Putamen (tissue), 1 donor: Measurements from ENCODE around the gene GSN.
A peak's percentile ranks its signal among the peaks of the same experiment; 100 is the strongest.

Experiments
- DNase-seq: peaks from one replicate; pipeline ENCODE4 v3.0.0-alpha.2; 2016; ENCODE audit warnings: low spot score

Gene GSN

DNA sequence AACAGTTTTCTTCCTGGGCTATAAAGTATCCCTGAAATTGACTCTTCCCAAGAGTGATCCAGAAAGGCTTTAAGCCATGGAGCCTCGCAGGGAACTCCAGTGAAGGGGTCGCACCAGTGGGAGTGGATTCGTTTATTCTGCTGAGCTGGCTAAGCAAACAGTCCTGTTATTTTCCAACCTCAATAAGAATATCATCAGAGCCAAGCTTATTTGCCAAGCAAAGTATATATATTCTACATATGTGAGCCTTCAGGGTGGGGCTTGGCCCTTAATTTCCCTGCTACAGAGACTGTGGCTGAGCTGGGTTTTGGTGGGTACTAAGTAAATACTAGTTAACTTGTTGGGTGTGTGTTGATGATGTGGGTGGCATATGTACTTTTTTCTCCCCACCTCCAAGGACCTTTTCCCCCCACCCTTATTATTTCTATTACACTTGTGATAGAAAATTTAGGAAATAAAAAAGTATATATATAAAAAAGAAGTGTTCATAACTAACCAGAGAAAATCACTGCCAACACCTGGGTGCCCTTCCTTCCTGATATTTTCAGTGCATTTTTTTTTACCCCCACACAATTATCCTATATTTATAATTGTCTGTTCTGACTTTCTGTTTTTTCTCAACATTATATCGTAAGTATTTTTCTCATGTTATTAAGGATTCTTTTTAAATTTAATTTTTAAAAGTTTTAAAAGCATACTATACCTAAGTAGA lies 5.3 kb downstream of the GSN start:
- no peak for DNase-seq

DNA sequence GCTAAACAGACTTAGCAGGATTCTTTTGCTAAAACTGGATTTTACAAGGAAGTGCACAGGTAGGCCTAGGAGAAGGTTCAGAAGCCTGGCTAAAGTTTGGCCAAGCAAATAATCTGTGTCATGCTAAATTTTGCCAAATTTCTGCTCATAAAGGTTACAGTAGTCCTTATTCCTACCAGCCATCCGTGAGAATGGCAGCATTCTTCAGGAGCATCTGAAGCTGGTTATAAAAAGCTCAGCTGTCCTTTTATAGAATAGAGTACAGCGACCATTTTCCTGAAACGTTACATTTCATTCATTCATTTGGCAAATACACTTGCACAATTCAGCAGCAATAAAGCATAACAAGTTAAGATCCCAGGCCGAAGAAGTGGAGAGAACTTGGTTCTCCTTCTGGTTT lies 6.9 kb downstream of the GSN start:
- DNase-seq, result no peak

DNA sequence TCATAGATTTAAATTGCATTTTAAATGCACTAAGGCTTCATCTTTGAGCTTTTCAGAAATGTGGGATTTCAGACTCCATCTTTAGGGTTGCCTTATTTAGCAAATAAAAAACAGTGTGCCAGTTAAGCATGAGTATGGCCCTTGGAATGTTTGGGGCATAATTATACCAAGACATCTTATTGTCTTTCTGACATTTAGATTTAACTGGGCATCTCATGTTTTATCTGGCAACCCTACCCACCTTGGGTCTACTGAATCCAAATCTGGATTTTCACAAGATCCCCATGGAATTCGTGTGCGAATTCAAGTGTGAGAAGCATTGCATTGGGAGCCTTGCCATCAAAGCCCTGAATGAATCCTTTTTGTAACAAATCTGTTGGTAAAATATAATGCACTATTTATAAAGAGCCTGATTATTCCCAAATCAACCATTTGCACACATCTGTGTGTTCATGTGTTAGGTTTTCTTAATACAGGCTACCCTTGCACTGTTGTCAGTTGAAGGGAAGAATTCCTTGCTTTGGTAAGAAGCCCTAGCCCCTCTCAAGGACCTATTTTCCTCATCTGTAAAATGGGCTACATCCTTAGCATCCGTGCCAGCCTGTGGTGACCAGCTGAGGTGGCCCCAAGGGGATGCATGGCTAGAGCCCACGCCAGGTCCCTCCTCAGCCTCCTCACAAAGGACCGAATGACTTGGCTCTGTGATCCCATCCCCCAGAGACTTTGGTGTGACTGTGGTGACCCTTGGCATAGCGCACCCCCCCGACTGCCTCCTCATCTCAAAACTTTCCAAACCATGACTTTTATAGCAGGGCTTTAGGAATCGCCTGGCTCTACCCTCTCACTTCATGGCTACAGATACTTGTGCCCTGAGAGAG lies 8.1 kb downstream of the GSN start:
- DNase-seq, result peak; percentile 38

DNA sequence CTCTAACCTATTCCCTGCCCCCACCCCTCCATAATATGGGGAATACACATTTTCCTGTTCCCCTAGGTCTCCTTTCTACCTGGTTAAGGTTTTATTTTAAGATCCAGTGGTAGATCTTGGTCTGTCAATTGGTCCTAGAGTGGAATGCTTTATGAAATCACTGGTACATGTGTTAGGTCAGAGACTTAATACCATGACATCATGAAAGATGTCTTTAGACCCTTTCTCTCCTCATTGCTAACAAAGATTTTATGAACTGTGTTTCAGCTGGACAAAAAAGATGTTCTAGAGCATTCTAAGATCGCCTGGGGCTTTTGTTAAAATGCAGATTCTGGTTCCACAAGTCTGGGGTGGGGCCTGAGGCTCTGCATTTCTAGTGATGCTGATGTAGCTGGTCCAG lies 9.1 kb downstream of the GSN start:
- DNase-seq, result no peak

DNA sequence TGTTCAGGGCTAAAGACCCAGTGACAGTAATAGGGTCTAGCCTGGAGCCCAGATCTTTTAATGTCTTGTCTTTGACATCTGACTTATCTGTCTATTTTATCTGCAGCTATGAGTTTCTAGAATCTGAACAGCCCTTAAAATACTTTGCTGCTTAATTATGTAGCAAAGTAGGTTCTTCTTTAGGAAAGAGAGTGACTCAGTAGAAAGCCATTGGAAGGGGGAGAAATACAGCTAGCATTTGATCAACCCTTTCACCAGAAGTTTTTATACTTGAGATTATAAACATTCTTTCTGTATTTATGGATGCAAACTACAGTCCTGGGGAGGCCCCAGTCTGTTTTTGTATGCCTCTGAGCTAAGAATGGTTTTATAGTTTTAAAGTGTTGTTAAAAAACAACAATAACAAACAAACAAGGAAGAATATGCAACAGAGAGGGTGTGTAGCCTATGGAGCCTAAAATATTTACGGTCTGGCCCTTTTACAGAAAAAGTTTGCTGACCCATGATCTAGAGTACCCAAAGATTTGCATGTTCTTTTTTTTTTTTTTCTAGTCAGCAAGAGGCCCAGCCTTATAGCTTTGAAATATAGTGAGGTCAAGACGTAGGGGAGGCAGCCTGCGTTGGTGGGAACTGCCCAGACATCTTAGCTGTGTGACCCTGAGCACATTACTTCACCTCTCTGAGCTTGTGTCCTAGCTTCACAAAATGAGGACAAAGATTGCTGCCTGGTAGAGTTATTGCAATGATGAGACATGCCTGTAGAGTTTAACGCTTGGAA lies 9.7 kb downstream of the GSN start:
- DNase-seq, result peak; percentile 1

DNA sequence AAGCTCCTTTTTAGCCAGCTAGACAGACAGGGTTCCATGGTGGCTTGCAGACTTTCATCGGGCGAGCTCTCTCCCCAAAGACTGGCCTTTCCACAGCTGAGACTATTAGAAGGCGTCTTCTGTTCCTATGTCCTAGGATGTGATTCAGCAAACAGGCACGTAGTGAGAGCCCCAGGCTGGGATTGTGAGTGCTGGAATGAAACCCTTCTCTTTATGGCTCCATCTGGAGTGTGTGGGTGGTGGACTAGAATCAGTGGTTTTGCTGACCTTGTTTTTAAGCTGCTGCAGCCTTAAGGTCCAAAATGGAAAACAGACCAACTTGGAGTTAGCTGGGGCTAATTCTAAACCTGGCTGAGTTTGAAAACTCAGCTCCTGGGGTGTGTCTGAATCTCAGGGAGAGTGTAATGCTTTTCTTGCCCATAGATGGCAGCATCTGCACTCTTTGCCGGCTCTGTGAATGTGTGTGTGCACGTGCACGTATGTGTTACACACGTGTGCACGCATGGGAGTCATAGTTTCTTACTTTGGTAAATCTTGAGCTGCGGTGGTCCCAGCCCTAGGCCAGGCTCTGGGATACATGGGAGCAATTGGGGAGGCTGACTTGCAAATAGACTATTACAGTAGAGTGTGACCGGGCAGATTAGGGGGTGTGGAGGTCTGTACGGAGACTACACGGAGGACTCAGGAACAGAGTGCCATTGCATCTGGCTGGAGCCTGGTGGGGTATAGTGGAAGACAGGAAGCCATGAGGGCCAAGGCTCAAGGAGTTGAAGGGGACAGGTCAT lies 10.7 kb downstream of the GSN start:
- DNase-seq, result no peak

DNA sequence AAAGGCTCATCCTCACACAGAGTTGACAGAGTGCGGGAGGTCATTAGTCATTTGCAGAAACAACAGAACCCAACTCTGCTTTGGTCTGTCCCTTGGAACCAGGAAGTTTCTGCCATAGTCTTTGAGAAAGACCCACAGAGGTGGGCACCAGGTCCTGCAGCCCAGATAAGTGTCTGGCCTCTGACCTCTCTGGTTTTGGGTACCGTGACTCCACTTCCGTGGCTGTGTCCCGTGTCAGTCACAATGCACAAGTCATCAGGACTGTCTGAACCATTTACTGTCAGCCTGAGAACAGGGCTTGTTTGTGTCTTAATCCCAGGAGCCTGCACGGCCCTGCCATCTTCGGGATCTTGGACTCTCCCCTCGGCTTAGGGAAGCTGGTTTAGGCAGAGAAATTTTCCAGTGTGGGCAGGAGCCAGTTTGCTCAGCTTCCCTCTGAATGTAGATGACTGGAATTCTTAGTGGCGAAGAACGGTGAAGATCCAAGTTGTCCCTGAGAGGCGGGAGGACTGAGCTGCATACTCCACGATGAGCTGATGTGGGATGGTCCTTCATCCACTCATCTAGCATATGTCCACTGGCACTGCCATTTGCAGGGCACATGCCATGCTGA lies 11.9 kb downstream of the GSN start:
- no peak for DNase-seq

DNA sequence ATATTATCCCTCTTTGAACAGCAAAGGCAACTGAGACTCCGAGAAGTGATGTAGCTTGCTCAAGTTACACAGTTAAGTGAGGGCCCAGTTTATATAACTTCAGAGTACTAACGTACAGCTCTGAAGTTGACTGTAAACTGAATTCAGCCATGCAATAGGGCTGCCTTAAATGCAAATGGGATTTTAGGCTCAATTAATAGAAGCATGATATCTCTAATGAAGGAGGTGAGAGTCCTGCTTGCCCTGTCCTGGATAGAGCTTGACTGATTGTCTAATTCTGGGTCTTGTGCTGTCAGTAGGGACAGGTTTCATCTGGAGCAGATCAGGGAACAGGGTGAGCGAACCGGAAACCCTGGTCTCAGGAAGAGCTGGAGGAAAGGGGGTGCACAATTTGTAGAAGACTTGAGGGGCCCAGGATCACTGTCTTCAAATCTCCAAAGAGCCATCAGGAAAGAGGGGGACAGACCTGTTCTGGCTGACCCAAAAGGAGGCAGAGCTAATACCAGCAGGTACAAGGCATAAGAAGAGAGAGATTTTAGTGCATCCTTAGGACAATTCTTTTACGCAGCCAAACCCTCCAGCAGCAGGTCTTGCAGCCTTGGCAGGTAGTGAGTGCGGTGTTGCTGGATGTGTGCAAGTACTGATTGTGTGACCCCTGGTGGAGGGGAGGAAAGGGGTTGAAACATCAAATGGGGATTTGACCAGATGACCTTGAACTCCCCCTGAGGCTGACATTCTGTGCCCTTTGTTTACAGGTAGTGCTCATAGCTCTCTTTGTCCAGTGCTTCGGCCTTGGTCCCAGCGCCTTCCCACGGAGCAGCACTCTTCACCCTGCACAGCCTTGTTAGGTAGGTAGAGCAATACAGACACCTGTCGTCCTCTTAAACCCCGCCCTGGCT lies 13.0 kb downstream of the GSN start:
- DNase-seq, result no peak

DNA sequence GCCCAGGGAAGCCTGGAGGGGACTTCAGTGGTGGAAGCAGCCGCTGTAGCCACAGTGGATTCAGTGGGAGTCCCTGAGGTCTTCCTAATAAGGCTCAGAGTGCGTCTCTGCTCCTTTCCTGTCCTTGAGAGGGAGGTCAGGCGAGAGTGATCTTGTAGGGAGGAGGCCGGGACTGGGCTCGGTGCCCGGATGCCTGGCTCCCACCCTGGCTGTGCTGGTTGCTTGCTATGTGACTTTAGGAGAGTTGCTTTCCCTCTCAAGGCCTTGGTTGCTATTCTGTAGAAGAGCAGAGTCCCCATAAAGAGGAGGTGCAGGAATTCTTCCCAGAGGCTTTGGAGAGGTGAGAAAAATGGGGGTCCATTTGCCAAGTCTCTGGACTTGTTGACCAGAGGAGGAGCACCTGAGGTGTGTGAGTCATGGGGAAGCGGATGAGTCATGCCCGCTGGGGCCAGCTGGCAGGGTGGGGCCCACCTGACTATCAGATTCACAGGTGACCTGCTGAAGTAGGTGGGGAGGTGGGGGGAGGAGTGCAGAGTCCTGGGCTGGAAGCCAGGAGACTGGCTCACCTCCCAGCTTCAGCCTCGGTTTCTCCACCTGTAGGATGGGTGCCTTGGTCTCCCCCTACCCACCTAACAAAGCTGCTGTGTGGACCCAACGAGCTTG lies 13.8 kb downstream of the GSN start:
- no peak for DNase-seq

DNA sequence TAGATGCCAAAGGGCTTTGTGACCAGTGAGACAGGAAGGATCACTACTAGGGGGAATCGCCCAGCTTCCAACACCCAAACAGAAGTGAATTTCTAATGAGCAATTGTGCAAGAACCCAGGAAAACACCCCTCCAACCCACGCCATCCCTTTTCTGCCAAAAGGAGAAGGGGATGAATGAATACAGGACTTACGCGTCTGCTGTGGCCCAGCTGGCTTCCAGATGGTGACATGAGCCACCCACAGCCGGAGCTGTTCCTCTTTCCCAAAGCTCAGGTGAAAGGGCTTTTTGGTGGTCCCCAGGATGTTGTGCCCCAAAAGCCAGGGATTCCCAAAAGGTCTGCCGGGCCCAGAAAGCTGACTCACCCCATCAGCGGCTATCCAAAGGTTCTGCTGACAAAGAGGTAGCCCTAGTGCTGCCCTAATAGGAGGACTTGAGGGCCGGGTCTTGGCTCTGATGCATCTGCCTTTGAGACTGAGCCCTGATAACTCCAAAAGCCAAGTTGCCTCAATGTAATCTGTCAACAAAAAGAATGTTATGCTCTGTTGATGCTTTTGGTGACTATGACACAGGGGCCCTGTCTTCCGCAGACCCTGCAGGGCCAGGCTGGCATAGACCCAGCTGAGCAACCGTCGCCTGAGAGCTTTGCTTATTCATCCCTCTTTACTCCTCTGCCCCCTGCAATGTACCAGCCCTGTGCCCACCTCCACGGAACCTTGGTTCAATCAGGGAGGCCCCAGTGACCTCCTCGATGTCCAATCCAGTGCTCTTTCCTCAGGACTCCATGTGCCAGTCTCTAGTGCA lies 14.5 kb downstream of the GSN start:
- no peak for DNase-seq

DNA sequence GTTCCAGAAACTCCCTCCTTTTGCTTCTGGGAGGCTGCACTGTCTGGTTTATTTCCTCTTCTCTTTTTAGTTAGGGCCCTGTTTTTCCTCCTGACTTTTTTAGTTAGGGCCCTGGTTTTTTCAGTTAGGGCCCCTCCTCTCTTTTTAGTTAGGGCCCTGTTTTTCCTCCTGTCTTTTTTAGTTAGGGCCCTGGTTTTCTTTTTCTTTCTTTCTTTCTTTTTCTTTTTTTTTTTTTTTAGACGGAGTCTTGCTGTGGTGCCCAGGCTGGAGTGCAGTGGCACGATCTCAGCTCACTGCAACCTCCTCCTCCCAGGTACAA lies 15.1 kb downstream of the GSN start:
- no peak for DNase-seq

DNA sequence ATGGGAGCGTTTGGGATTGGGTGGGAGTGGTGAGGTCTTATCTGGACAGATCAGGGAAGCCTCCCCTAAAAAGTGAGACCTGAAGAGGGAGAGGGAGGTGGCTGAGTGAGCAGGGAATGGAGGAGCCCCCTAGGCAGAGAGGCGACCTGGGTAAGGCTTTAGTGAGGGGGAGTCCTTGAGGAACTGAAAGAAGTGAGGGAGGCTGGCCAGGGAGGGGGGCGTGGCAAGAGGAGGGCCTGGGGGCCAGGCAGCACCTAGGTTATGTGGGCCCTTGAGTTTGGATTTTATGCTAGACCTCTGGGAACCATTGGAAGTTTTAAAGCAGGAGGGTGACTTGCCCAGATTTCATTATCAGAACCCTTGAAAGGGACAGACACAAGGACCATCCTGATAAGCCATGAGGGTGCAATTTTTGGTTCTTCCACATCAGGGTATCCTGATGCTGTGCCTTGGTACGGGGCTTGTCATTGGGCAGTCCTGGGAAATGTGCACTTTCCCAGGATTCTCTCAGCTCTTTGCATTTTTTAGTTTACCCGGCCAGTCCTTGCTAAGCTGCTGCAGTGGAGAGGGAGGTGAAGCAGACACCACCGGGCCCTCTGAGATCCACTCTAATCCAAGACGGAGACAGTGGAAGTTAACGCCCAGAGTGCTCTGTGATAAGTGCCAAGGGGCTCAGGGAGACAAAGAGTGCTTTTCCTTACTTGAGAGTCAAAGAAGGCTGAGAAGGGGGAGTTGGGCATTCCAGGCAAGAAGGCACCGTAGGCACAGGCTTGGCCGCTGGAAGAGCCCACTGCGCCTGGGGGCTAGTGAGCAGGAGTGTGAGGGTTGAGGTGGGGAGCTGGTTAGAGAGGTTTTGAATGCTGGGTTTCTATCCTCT lies 16.1 kb downstream of the GSN start:
- DNase-seq, result no peak

DNA sequence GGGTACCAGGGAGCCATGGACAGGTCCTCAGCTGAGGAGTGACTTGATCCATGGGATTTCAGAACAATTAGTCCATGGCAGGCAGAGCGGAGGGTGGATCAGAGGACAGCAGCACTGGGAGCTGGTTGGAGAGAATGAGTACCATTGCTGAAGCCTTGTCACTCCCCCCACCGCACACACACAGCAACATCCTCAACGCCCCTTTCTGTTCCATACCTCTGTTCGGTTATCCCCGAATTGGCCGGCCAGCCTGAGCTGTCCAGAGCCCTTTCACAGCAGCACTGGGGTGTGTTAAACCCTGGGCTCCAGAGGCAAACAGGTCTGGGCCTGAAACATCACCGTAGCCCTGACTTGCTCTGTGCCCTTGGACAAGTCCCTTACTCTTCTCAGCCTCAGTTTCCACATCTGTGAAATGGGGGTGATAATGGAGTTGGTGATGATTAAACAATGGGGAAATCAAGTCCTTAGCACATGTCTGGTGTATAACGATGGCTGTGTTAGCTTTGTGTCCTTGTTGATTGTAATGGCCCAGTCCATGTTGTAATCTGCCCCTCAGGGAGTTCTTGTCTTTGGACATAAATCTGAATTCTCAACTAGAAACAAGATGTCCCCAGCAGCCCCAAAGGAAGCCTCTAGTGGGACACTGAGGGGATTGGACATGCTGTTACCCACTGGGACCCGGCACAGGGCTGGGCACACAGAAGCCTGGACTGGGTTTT lies 16.9 kb downstream of the GSN start:
- no peak for DNase-seq

DNA sequence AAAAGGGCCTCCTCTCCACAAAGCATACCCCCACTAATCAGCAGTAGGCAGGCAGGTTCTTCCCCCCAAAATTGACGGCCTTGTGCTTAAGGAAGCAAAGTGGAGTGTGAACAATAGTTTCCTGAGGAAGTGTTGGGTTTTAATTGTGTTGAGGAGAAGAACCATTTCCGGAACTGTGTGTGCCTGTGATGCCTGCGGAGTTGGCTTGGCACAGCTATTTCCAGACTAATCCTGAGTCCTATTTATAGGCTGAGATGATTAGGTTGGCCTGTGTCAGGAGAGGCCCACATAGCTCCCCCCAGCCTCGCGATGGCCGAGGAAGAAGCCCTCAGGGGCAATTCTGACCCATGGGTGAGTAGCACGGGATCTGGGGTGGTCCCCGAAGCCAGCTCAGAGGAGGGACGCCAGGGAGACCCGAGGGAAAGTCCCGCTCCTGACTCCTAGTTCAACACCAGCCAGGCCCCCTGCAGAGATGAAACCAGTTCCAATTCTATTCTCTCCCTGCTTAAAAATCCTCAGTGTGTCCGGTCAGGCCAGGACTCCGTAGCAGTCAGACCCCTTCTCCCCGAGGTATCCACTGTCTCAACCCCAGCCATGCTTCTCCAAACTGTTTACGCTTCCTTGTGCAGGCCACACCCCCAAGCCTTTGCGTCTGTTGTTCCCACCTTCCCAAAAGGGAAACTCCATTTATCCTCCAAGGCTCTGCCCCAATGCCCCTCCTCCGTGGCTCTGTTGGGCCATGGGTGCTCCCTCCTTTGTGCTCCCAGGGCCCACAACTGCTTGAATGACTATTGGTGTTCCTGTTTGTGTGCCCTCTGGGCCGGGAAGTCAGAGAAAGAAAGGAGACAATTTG lies 18.1 kb downstream of the GSN start:
- no peak for DNase-seq

DNA sequence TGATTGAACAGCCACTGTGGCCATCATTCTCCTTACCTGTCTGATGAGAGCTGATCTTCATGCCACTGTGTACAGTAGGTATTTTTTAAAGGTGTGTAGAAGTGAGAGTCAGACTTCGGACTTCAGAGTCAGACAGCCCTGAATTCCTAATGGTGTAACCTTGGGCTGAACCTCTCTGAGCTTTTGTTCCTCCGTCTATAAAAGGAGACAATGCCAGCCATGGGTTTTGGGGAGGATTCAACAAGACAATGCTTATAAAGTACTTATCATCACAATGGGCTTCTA lies 18.7 kb downstream of the GSN start:
- no peak for DNase-seq

DNA sequence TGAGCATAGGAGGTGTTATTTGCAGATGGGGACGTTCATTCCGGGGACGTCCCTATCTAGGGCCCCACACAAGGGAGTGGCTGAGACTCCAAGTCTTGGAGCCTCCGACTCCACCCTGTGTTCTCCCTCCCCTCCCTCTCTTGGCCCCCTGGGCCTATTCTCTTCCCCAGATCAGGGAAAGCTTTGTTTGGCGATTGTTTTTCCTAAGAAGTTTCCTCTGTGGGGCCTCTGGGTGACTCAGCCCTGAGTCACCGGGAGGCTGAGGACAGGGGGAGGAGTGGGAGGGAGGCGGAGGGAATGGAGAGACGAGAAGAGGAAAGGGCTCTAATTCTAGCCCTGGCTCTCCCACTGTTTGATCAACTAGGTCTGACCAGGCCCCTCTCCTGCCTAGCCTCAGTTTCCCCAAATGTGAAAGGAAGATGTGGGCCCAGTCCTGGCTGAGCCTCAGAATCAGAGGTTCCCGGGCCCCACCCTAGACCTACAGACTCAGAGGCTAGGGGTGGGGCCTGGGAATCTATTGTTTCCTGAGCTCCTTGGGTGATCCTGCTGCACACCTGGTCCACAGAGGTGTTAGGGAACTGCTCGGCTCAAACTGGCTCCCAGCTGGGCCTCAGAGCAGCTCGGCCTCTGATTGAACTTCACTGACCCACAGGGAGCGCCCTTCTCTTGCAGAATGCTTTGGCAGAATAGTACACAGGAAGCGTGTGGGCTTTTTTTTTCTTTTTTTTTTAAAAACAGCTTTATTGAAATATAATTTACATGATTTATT lies 19.2 kb downstream of the GSN start:
- DNase-seq, result peak; percentile 92
